Activated naive CD4-positive, alpha-beta T cell treated with anti-CD3 and anti-CD28 coated beads, Interleukin-2, amount 10 ng/mL, durations not matched to agents 5 hours and 36 hours (primary cell): Measurements from ENCODE around the gene MIS18BP1. TPM values are rescaled to one million over a fixed set of nuclear protein-coding genes. Genes with fewer than 3 reads are reported as not detected.

ENCODE experiments used
- total RNA-seq, 2 experiments: library from RNA; stranded (reverse); gene quantifications; one replicate each; pipeline ENCODE4 v1.2.3, GENCODE V29; 2021

Gene MIS18BP1
- total RNA-seq = 10 to 100 TPM; 56.3 to 62.5 TPM

DNA sequence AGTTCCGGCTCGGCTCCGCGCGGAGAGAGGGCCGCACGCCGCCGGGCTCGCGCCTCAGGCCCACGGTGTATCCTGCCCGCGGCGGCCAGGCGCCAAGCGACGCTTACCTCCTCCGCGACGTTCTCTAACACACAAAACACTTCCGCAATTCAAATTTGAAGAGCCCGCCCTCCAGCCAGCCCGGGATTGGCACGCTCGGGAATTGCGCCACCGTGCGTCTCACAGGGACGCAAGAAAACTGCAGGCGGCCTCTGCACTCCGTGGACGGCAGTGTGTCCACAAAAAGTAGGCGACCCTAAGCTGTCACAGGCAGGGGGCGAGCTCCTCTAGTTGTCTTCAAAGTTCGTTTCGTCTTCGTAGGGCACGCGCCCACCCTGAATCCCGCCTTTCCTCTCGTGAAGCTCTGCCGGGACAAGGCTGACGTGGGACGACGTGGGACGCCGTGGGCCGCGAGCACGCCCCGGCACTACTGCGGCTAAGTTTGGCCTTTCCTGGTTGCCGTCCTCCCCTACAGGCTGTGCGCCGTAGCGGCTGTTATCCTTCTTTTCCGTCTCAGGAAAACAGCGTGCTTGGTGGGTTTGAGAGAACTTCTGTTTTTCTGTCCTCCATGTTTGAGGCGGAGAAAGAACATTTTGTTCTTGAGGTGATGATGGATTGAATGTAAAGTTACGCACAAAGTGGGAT, at the start of gene MIS18BP1:
MIS18BP1 (minus strand) TSS at position 133 of the 684 bp plus-strand sequence. CDS start 5,916 bp downstream, outside the sequence.

Other genes with a start within 250 kb of the MIS18BP1 start
- 10 to 100 TPM; 39.2 to 39.6 TPM for gene PRPF39, start 169.1 kb downstream of the MIS18BP1 start, total RNA-seq
- 10 to 100 TPM; 53.7 to 55.4 TPM for gene FKBP3, start 118.7 kb downstream of the MIS18BP1 start, total RNA-seq
- 10 to 100 TPM; 11.2 to 11.5 TPM for gene FANCM, start 117.3 kb downstream of the MIS18BP1 start, total RNA-seq